NCI-H510A treated with DMSO at 0.1 percent for 48 hours (cell line): Measurements from ENCODE around the gene BLOC1S3.
A peak's percentile ranks its signal among the peaks of the same experiment; 100 is the strongest.

Experiments used
- DNase-seq: peaks from one replicate; lab custom pipeline; 2025; lab: John Stamatoyannopoulos, UW

The BLOC1S3 gene, protein sequence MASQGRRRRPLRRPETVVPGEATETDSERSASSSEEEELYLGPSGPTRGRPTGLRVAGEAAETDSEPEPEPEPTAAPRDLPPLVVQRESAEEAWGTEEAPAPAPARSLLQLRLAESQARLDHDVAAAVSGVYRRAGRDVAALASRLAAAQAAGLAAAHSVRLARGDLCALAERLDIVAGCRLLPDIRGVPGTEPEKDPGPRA

GRCh38 chr19:45178262-45179071 lies at the start of gene BLOC1S3:
Gene BLOC1S3, plus strand, starts transcription at chr19:45178784. Its CDS starts 513 bp downstream, at chr19:45179297.
- DNase-seq, result peak; percentile 99

- DNase-seq, result no peak
Measured at GRCh38 chr19:45128806-45129205, 49.8 kb upstream of the BLOC1S3 start.

DNA sequence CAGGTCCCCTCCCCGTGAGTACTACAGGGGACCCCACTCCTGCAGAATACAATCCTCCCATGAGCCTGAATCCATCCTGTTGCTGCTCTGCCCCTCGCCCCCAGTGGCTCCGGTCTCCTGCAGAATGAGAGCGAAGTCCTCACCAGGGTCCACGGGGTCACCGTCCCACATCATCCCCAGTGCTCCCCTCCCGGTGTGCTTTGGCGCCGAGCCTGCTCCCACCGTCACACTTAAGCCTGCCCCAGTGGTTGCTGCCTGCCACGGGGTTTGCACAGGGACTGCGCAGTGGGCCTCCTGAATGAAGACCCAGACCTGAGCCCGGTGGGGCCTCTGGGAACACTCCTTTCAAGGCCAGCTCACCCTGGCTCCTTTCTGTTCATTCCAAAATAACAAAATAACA lies 48.3 kb upstream of the BLOC1S3 start:
- DNase-seq, result no peak

DNA sequence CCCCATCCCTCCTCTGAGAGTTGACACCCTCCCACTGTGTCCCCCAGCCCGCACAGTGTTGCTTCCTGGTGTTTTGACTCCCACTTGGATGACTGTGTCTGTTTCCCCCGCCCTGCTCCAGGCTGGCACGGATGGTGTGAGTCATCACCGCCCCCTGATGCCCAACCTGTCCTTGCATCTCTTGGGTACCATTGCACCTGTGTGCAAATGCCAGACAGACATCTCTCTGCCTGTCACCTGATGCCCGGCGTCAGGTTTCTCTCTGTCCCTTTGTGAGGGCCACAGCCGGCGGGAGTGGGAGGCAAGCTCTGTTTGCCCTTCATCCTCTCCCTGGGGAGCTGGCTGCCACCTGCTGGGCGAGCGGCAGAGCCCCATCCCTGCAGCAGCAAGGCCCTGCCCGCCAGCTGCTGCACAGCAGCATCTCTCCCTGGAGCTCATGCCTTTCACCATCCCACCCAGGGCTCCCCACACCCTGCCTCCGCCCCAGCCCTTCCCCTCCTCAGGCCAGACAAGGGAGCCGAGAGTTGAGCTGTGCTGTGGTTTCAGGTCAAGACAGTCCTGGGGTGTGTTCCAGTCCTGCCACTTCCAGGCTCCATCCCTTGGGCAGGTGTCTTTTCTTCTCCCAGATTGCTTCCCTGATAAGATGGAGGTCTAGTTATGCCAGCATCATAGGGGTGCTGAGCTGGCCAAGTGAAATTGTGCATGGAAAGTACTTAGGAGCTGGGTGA lies 47.5 kb upstream of the BLOC1S3 start:
- DNase-seq, result peak; percentile 96

DNA sequence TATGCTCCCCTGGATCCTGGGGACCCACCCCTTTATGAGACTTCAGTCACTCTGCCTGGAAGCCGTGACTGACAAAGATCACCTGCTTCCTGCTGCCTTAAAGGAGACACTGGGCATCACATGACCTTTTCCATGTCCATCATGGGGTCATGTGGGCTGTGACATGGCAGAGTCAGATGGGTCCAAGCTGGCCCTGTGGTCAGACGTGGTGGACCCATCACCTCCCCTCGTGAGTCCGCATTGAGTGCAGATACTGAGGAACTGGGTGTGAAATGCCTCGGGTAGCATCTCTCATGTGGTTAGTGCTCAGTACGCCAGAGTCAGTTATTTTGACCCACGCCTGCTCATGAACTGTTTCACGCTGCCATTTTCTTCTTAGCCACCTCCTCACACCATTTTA lies 44.9 kb upstream of the BLOC1S3 start:
- DNase-seq, result no peak

GRCh38 chr19:45135176-45135885 lies 43.3 kb upstream of the BLOC1S3 start:
- DNase-seq, result no peak

- no peak for DNase-seq
Measured at GRCh38 chr19:45136507-45137178, 41.9 kb upstream of the BLOC1S3 start.

GRCh38 chr19:45137179-45137761 lies 41.3 kb upstream of the BLOC1S3 start:
- no peak for DNase-seq

- DNase-seq, result no peak
Measured at GRCh38 chr19:45138303-45138751, 40.3 kb upstream of the BLOC1S3 start.

DNA sequence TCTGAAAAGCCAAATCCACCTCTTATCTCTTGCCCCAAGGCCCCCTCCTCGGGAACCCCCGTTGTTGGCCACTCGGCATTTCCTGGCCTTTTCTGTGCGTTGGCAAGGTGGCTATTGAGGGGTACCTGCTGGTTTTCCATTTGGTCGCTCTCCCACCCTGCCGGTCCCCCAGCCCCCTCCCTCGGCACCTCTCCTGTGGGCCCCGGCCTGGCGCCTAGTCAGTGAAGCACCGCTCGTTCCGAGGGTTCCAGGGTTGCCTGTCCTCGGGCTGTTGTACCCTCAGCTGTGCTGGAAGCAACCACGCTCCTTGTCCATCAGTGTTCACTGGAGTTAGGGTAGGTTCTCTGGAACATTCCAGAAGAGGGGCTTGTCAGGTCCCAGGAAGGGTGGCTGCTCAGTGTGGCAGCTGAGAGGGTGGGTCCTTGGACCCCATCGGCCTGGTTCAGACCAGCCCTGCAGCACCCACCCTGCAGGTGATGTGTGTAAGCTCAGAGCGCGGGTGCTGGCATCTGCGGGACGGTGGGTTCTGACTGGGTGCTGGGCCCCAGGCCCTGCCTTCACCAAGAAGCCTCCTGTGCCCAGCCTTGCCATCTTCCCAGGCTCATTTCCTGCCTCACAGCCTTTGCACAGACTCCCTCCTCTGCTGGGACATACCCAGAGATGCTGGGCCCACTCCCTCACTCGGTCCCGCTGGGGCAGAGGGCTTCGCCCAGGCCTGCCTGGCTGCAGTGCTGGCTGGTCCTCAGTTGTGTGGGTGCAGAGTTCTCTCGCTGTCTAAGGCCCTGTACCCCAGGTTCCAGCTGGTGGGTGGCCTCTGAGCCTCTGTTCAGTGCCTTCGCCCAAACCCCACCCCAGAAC lies 39.1 kb upstream of the BLOC1S3 start:
- DNase-seq, result no peak

- DNase-seq, result no peak
Measured at GRCh38 chr19:45140144-45140503, 38.5 kb upstream of the BLOC1S3 start.

DNA sequence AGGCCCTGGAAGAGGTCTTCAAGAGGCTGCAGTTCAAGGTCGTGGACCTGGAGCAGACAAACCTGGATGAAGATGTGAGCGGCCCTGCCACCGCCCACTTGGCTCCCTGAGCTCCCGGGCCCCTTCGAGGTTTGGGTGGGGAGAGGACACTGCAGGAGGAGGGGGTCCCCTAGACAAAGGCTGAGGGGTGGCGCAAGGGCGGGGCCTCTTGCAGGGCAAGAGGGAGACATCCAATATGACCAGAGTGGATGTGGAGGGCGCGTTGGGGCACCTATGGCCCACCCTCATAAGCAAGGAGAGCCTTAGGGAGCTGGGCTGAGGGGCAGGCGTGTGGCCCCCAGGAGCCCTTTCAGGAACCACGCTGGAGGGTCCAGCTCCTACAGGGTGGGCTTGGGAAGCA lies 38.1 kb upstream of the BLOC1S3 start:
- DNase-seq, result no peak

DNA sequence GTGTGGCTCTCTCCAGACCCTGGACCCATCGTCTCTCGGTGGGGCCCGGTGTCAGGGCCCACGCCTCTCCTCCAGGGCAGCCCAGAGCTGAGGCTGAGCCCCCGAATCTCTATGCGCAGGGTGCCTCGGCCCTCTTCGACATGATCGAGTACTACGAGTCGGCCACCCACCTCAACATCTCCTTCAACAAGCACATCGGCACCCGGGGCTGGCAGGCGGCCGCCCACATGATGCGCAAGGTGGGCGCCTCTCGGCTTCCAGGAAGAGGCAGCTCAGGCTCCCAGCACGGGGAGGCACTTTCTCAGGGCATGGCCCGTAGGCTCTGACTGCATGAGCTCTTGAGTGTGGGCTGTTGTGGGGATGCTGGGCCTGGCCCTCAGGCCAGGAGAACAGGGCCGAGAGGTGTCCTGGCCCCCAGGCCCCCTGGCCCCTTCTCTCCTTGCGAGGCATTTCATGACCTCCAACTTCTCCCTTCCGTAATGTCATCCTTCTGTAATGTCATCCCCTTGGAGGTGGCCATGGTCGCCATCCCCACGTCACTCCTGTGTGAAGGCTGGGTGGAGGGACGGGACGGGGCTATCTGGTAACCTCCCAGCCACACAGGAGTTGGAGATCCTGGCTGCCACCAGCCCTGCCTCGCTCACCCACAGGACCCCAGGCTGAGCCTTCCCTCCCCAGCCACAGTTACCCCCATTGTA lies 37.2 kb upstream of the BLOC1S3 start:
- no peak for DNase-seq

GRCh38 chr19:45142016-45142725 lies 36.4 kb upstream of the BLOC1S3 start:
- no peak for DNase-seq

DNA sequence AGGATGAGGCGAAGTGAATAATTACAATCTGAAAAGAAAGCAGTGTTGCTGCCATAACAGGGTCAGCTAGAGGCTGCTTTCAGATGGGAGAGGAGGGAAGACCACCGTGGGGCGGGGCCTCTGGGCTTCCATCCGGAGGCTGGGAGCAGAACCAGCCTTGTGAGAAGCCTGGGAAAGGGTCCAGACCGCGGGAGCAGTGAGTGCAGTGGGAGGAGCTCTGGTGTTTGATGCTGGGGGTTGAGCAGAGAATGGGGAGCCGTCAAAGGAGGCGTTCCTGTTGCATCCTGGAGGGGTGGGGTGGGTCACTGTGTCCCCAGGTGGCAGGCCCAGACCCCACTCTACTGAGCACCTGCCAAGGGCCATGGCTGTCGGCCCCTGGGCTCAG lies 35.9 kb upstream of the BLOC1S3 start:
- DNase-seq, result no peak

GRCh38 chr19:45144431-45145269 lies 33.9 kb upstream of the BLOC1S3 start:
- no peak for DNase-seq

- DNase-seq, result no peak
Measured at GRCh38 chr19:45145270-45146189, 33.1 kb upstream of the BLOC1S3 start.
